Left ventricle myocardium inferior (tissue), 1 donor: ENCODE measurements around the gene SOS2. TPM values are rescaled to one million over a fixed set of nuclear protein-coding genes. Genes with fewer than 3 reads are reported as not detected.

Experiments used
- DNase-seq: peaks from one replicate; pipeline ENCODE4 v3.0.0-alpha.2; 2020
- H3K27ac ChIP-seq: fragments of 200-600 bp; replicated peaks from 2 replicates; pipeline ENCODE4 v1.8.0; 2021
- H3K27me3 ChIP-seq: fragments of 200-600 bp; 2 replicates; pipeline ENCODE4 v1.8.0; 2021; ENCODE audit warnings: low read depth
- H3K36me3 ChIP-seq: fragments of 200-600 bp; 2 replicates; pipeline ENCODE4 v1.8.0; 2021
- H3K4me1 ChIP-seq: fragments of 200-600 bp; 2 replicates; pipeline ENCODE4 v1.8.0; 2021
- H3K4me3 ChIP-seq: fragments of 200-600 bp; 2 replicates; pipeline ENCODE4 v1.8.0; 2021; ENCODE audit warnings: mild to moderate bottlenecking, moderate library complexity
- H3K9me3 ChIP-seq: fragments of 200-600 bp; replicated peaks from 2 replicates; pipeline ENCODE4 v1.8.0; 2021
- intact Hi-C: fragments of 100-400 bp; cut with micrococcal nuclease; formaldehyde crosslinking; loops from one replicate; pipeline ENCODE4 v1.11.0; 2022
- long read RNA-seq: library from polyadenylated mRNA; unstranded; transcript quantifications from one replicate; pipeline ENCODE4 v2.0.0, GENCODE V29; 2021
- total RNA-seq: library from RNA; stranded (reverse); fragmentation: NEBNext Ultra II Directional; extraction: Animal tissue kit (Norgen Biotek cat#: 25700); gene quantifications from one replicate; pipeline ENCODE4 v1.2.1, GENCODE V29; 2021
- TF ChIP-seq, protein P1 (sequence below): fragments of 200-600 bp; IDR thresholded peaks from 2 replicates; pipeline ENCODE4 v1.8.0; 2021; ENCODE audit warnings: antibody characterized with exemption, mild to moderate bottlenecking, borderline replicate concordance
- donor health status: DM: no; HTN: yes; CAD: no; lungs with severe emphysema.

SOS2 gene
- 33.0 TPM for total RNA-seq
- long read RNA-seq, full-length matches to known transcripts, result 11 of 30 reads
- long read RNA-seq, partial matches to known transcripts, result 12 of 30 reads
- long read RNA-seq, other reads (novel, unspliced or antisense), result 7 of 30 reads

DNA sequence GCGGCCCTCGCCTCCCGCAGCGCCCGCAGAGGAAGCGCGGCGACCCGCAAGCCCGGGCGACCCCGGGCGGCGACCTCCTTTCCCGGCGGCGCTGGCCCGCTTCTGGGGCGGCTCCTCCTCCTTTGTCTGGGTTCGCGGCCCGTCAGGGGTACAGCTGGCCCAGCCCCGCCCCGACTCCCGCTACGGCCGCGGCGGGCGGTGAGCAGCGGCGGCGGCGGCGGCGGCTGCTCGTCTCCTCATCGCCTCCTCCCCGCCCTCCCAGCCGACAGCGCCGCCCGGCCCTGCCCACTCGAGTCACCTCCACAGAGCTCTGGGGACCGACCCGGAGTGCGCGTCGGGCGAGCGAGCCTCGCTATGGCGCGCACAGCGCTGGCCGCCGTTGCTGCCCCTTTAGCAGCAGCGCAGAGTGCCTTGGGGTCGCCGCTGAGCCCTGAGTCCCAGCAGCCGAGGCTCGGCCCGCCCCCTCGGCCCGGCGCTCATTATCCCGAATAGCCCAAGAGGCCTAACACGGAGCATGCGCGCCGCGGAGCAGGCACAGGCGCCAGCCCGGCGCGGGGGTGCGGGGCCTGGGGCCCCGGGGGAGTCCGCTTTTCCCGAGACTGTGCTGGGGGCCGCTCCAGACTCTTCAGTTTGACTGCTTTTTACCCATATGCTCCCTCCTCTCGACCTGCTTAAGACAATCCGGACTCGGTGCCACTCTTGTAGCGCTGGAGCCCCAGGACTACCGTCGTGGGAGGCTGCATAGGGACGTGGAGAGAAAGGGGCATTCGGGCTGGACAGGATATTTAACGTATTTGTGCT is at the start of gene SOS2:
Gene SOS2, minus strand, starts transcription at position 104 of the 801 bp plus-strand sequence. CDS start 295 bp downstream, outside the sequence.
- Histone ChIP-seq H3K9me3 (no peaks in the 10 kb centered on the region), H3K27me3 (no peaks in the 10 kb centered on the region), H3K4me3 (peak within 1 kb of the TSS; percentile 83), H3K36me3 (no peaks in the 10 kb centered on the region), H3K27ac (peak within 1 kb of the TSS; percentile 99), H3K4me1 (peaks cover 57% of the 10 kb centered on the region)
- peak; percentile 90 for DNase-seq
- intact Hi-C loops, result no loop called here
- TF ChIP-seq, protein P1, sequence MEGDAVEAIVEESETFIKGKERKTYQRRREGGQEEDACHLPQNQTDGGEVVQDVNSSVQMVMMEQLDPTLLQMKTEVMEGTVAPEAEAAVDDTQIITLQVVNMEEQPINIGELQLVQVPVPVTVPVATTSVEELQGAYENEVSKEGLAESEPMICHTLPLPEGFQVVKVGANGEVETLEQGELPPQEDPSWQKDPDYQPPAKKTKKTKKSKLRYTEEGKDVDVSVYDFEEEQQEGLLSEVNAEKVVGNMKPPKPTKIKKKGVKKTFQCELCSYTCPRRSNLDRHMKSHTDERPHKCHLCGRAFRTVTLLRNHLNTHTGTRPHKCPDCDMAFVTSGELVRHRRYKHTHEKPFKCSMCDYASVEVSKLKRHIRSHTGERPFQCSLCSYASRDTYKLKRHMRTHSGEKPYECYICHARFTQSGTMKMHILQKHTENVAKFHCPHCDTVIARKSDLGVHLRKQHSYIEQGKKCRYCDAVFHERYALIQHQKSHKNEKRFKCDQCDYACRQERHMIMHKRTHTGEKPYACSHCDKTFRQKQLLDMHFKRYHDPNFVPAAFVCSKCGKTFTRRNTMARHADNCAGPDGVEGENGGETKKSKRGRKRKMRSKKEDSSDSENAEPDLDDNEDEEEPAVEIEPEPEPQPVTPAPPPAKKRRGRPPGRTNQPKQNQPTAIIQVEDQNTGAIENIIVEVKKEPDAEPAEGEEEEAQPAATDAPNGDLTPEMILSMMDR, result no peak

- Histone ChIP-seq H3K27me3 (no peaks in the 10 kb centered on the region), H3K4me3 (no peak overlapping the region), H3K9me3 (no peaks in the 10 kb centered on the region), H3K4me1 (no peaks in the 10 kb centered on the region), H3K27ac (no peak overlapping the region), H3K36me3 (peaks cover 10% of the 10 kb centered on the region)
- intact Hi-C loops, result no loop called here
- TF ChIP-seq, protein P1, result no peak
- no peak for DNase-seq
Measured at GRCh38 chr14:50272498-50272897, 41.1 kb upstream of the SOS2 start.

DNA sequence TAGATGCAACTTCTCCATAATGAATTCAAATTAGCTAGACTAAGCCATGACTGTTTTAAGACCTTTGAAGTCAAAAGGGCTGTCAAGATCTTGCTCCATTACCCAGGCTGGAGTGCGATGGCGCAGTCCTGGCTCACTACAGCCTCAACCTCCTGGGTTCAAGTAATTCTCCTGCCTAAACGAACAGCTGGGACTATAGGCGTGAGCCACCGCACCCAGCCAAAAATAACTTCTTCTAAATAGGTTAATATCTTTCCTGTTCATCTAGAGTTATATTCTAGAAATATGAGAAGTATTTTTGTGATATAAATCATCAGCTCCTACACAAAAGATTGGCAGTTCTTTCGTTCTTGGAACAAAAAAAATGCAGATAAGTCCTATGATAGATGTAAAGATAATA is 39.6 kb upstream of the SOS2 start:
- Histone ChIP-seq H3K4me1 (no peaks in the 10 kb centered on the region), H3K4me3 (no peak overlapping the region)
- intact Hi-C loops, result no loop called here

DNA sequence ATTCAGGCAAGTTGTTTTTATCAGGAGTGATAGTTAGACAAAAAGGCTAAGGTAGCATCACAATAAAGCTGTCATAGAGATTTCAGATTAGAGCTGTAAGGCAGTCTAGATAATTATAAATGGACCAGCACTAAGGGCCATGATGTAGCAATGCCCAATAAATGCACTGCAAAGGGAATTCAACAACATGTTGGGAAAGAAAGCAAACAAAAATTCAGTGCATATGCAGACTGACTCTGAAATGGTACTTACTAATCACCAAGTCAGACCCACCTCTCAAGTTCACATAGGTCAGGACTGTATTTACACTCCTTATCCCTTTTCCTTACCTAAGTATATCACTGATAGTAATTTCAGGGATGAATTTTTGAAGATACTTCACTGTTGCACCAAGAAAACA is 33.7 kb upstream of the SOS2 start:
- no peak for DNase-seq
- Histone ChIP-seq H3K4me1 (peaks cover 10% of the 10 kb centered on the region), H3K4me3 (no peak overlapping the region), H3K9me3 (no peaks in the 10 kb centered on the region), H3K27me3 (no peaks in the 10 kb centered on the region), H3K27ac (no peak overlapping the region), H3K36me3 (peaks cover 7% of the 10 kb centered on the region)
- intact Hi-C loops, result no loop called here
- TF ChIP-seq, protein P1, result no peak

More for the DNA sequence above, 39.6 kb upstream of the SOS2 start:
- no peak for DNase-seq
- no peak overlapping the region for H3K27ac ChIP-seq
- H3K9me3 ChIP-seq, result no peaks in the 10 kb centered on the region
- peaks cover 10% of the 10 kb centered on the region for H3K36me3 ChIP-seq
- no peaks in the 10 kb centered on the region for H3K27me3 ChIP-seq
- TF ChIP-seq, protein P1, result no peak

- intact Hi-C loops, result no loop called here
- Histone ChIP-seq H3K27ac (peak overlapping the region; percentile 22), H3K9me3 (no peaks in the 10 kb centered on the region), H3K4me1 (peaks cover 10% of the 10 kb centered on the region), H3K4me3 (no peak overlapping the region), H3K27me3 (no peaks in the 10 kb centered on the region), H3K36me3 (peaks cover 3% of the 10 kb centered on the region)
- TF ChIP-seq, protein P1, result no peak
- no peak for DNase-seq
Measured at GRCh38 chr14:50263321-50263720, 31.9 kb upstream of the SOS2 start.
